Measurements from ENCODE around the gene MRPS23.

Gene MRPS23

GRCh38 chr17:57892820-57893595 lies 43.2 kb upstream of the MRPS23 start:
- TF ChIP-seq CTCF (IDR thresholded peaks at IDR 0.05; ENCODE audit: low read depth, low read length) = no peak
- H3K9me3 ChIP-seq (ENCODE audit: severe bottlenecking) = no peaks in the 10 kb centered on the region
- peak overlapping the region; percentile 7 for H3K4me3 ChIP-seq (ENCODE audit: low read depth, low read length)
- peak; percentile 73 for DNase-seq
- H3K27ac ChIP-seq = peak overlapping the region; percentile 82
- no peaks in the 10 kb centered on the region for H3K36me3 ChIP-seq
- no peaks in the 10 kb centered on the region for H3K27me3 ChIP-seq (ENCODE audit: insufficient read depth, low read depth, severe bottlenecking)

- H3K27ac ChIP-seq = peak overlapping the region; percentile 82
- H3K4me3 ChIP-seq (ENCODE audit: low read depth, low read length) = no peak overlapping the region
- TF ChIP-seq CTCF (IDR thresholded peaks at IDR 0.05; ENCODE audit: low read depth, low read length) = peak; percentile 99
Measured at GRCh38 chr17:57892146-57892819, 42.4 kb upstream of the MRPS23 start.

GRCh38 chr17:57890857-57891232 lies 41.0 kb upstream of the MRPS23 start:
- no peak overlapping the region for H3K27ac ChIP-seq
- TF ChIP-seq CTCF (IDR thresholded peaks at IDR 0.05; ENCODE audit: low read depth, low read length) = no peak

More at GRCh38 chr17:57892146-57892819, 42.4 kb upstream of the MRPS23 start:
- H3K9me3 ChIP-seq (ENCODE audit: severe bottlenecking) = no peaks in the 10 kb centered on the region
- peak; percentile 93 for DNase-seq
- H3K36me3 ChIP-seq = no peaks in the 10 kb centered on the region
- no peaks in the 10 kb centered on the region for H3K27me3 ChIP-seq (ENCODE audit: insufficient read depth, low read depth, severe bottlenecking)

GRCh38 chr17:57889892-57890856 lies 40.3 kb upstream of the MRPS23 start:
- Histone ChIP-seq H3K27ac (peak overlapping the region; percentile 57), H3K9me3 (ENCODE audit: severe bottlenecking) (no peaks in the 10 kb centered on the region), H3K36me3 (no peaks in the 10 kb centered on the region), H3K27me3 (ENCODE audit: insufficient read depth, low read depth, severe bottlenecking) (no peaks in the 10 kb centered on the region), H3K4me3 (ENCODE audit: low read depth, low read length) (no peak overlapping the region)
- peak; percentile 57 for DNase-seq
- no peak for TF ChIP-seq CTCF (IDR thresholded peaks at IDR 0.05; ENCODE audit: low read depth, low read length)

More at GRCh38 chr17:57890857-57891232, 41.0 kb upstream of the MRPS23 start:
- DNase-seq = no peak
- H3K36me3 ChIP-seq = no peaks in the 10 kb centered on the region
- H3K9me3 ChIP-seq (ENCODE audit: severe bottlenecking) = no peaks in the 10 kb centered on the region
- H3K4me3 ChIP-seq (ENCODE audit: low read depth, low read length) = no peak overlapping the region
- no peaks in the 10 kb centered on the region for H3K27me3 ChIP-seq (ENCODE audit: insufficient read depth, low read depth, severe bottlenecking)

GRCh38 chr17:57889252-57889651 lies 39.4 kb upstream of the MRPS23 start:
- TF ChIP-seq CTCF (IDR thresholded peaks at IDR 0.05; ENCODE audit: low read depth, low read length) = no peak
- H3K9me3 ChIP-seq (ENCODE audit: severe bottlenecking) = no peaks in the 10 kb centered on the region
- H3K36me3 ChIP-seq = peaks cover 6% of the 10 kb centered on the region
- no peak overlapping the region for H3K4me3 ChIP-seq (ENCODE audit: low read depth, low read length)
- H3K27ac ChIP-seq = peak overlapping the region; percentile 57
- no peaks in the 10 kb centered on the region for H3K27me3 ChIP-seq (ENCODE audit: insufficient read depth, low read depth, severe bottlenecking)
- DNase-seq = no peak
